ENCODE data around the gene OR4A15.

Gene OR4A15
- total RNA-seq: 0 to 0.66 (median 0) reads per million in 17 experiments

DNA sequence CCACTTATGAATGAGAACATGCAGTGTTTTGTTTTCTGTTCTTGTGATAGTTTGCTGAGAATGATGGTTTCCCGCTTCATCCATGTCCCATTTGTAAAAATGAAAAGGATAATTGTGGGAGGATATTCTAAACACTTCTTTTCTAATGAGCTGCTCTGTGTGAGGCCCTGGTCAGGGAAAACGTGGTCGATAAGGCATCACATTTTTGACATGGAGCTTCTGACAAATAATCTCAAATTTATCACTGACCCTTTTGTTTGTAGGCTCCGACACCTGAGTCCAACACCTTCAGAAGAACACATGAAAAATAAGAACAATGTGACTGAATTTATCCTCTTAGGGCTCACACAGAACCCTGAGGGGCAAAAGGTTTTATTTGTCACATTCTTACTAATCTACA is at the start of gene OR4A15:
OR4A15 (plus strand) TSS at position 301 of the 400 bp plus-strand sequence; CDS start at position 301, 0 bp downstream.
- DNase-seq: no peak

DNA sequence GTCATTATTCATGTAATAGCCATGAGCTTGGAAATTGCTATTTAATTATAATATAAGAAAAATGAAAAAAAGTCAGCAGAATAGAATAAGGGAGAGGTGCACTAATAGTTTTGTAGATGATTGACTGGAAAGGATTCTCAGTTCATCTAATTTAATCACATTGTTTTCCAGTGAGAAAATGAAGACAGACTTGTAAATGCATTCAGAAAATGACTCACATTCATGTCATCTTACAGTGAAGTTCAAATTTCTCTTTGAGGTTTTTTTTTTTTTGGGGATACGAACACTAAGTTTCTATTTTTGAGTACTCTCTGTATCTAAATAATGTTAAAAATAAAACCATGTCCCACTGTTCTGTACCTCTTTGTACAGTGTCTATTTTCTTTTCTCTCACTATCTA is 43.3 kb upstream of the OR4A15 start:
- DNase-seq: no peak

DNA sequence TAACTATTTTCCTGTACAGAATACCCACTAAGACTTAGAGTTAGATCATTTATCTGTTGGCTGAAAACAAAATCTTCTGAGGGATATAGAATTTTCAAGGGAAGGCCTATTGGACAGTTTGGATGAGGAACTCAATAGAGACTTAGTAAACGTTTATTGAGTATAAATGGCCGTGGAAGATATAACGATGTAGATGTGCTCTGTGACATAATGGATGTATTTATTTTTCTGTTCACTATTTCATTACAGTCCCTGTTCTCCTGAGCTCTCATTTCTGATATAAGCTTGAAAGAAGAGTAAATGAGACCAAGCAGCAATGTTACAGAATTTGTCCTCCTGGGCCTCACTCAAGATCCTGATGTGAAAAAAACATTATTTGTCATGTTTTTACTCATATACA is 24.9 kb upstream of the OR4A15 start, which contains the start of gene OR4A16:
OR4A16 (plus strand) TSS at position 301 of the 400 bp plus-strand sequence; CDS start at position 301, 0 bp downstream.
- no peak for DNase-seq

DNA sequence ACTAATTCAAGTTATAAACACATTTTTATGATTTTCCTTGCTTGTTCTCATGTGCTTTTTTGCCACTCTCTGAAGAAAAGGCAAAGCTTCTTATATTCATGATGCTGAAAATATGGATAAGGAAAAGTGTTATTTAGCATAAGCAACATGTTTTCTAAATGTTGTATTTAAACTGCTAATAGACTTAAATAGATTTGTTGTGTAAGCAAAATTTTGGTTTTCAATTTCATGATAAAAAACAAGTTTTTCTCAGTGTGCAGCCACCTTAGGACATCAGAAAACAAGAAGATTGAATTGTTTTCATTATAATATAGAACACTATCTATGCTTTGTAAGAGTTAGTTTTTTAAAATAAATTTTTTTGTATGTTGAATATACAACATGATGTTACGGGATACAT is 22.5 kb upstream of the OR4A15 start:
- no peak for DNase-seq

DNA sequence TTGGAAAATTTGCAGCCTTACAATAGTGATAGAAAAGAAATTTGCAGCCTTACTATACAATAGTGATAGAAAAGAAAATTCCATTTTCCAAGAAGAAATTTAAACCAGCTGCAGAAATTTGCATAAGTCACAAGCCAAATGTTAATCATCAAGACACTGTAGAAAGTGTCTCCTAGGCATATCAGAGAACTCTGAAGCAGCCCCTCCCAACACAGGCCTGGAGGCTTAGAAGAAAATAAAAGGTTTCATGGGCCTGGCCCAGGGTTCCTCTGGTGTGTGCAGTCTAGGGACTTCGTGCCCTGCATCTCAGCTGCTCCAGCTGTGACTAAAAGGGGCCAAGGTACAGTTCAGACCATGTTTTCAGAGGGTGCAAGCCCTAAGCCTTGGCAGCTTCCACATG is 18.7 kb upstream of the OR4A15 start:
- no peak for DNase-seq

DNA sequence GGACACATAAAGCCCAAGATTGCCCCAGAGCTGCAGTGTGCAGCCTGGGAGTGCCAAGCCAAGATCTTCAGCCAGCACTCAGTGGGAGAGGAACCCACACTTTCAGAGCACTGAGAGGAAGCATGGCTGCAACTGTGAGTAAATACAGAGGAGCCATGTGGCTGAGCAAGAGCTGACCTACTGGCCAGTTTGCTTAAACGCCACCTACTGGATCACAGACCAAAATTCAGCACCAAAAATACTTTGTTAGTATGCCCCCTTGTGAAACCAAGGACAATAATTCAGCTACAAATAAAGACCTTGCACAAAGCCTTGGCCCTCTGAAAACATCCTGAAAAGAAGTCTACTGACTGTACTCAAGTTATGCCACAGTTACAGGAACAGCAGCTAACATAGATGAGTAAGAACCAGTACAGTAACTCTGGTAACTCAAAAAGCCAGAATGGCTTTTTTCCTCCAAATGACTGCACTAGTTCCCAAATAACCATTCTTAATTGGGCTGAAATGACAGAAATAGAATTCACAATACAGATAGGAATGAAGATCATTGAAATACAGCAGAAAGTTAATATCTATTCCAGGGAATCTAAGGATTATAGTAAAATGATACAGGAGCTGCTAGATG is 10.1 kb upstream of the OR4A15 start:
- no peak for DNase-seq

DNA sequence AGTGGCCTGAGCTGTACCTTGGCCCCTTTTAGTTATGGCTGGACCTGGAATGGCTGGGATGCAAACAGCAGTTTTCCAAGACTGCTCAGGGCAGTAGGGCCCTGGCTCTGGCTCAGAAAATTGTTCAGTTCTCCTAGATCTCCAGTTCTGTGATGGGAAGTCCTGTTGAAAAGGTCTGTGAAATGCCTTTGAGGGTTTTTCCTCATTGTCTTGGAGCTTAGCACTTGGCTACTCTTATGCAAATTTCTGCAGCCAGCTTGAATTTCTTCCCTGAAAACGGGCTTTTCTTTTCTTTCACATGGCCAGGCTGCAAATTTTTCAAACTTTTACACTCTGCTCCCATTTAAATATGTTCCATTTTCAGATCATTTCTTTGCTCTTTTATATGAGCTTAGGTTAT is 33.2 kb downstream of the OR4A15 start:
- DNase-seq: no peak
